DMS53 treated with DMSO at 0.1 percent for 48 hours (cell line): ENCODE measurements around the gene PRSS2.
"Not testable (repeated sequence)": the region's sequence is repeated elsewhere in the genome, so short reads cannot be mapped to it uniquely, and the experiment has no call there.

Source experiments
- DNase-seq: peaks from one replicate; lab custom pipeline; 2025; ENCODE audit not compliant: unreplicated experiment; lab: John Stamatoyannopoulos, UW

PRSS2 gene

GRCh38 chr7:142758312-142758711 lies 12.5 kb upstream of the PRSS2 start:
- not testable (repeated sequence) for DNase-seq

DNA sequence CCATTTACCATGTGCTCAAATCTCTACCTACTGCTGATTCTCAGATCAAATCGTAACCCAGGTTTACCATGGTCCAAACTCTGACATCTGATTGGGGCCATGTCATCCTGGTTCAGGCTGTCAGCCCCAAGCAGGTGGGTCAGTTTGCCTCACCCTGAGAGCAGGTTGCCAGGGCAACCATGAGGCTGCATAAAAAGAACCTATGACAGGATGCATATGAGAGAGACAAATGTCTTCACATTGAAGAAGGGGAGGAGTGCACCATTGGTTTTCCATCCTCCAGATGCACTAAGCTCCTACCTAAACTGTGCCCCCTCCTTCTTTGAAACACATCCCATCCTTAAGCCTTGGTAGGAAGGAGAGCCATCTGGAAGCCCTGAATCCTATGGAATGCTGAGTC lies 11.3 kb upstream of the PRSS2 start:
- no peak for DNase-seq

DNA sequence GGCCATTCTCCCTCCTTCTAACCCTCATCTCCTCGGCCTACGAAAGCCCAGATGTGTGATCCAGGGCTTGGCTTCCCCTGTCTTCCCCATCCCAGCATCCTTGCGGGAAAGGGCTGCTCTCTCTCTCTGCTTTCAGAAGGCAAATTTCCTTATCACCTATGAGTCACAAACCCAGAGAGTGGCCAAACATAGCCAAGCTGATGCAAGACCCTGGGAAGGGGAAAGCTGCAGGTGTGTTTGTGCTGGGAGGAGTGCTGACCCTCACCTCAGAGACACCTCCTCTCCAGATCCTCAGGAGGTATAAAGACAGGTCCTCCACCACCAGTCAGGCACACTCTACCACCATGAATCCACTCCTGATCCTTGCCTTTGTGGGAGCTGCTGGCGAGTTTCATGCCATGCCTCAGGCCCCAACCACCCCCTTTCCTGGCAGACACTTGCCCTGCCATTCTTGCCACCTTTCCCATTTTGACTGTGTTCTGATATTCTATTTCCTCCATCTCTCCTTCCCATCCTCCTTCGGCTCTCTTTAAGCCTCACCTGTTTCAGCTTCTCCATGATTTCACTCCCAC lies 10.6 kb upstream of the PRSS2 start:
- no peak for DNase-seq

GRCh38 chr7:142761606-142762005 lies 9.2 kb upstream of the PRSS2 start:
- not testable (repeated sequence) for DNase-seq

DNA sequence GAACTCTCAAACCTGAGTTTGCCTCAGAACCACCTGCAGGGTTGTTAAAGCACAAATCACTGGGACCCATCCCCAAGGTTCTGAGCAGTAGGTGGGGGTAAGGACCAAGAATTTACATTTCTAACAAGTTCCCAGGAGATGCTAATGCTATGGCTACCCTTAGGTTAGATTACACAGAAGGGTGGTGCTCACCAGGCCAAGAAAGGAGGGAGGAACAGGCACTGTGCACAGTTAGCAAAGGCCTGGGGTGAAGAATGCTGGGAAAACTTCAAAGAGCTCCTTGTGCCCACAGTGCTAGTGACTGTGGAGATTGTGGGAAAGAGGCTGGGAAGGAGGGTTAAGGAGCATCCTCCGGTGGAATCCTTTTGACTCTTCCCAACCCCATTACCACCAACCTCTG lies 8.7 kb upstream of the PRSS2 start:
- DNase-seq: no peak

GRCh38 chr7:142767451-142767850 lies 3.3 kb upstream of the PRSS2 start:
- no peak for DNase-seq

DNA sequence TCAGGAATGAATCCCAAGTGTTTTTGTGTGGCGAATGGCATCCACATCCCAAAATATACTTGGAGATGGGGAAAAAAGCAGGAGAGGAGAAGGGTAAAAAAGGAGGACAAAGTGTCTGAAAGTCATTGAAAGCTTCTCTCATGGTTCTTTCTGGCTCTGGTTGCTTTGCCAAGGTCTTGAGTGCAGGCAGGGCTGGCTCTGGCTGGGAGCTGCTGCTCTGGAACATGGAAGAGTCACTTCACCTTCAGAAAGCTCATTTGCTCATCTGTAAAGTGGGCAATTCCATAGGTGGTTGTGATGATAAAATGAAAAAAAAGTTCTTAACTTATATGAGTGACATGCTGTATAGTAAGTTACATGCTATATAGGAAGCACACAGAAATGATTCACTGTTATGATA lies 2.9 kb upstream of the PRSS2 start:
- DNase-seq: no peak

DNA sequence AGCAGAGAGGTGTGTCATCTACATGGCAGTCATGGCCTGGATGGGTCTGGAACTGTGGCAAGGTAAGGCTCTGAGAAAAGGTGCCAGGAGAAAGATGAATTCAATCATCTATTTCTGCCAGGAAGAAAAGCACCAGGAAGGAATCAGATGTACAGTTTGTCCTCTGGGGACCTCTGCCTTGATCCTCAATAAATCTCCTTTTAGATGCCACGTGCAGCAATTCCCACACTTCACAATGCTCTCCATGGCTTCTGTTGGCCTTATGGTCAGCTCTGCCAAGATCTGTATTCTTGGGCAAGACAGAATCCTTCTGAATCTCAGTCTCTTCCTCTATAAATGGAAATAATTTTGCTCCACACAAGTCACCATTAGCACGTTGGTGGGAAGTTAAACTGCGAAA lies 1.9 kb upstream of the PRSS2 start:
- not testable (repeated sequence) for DNase-seq

DNA sequence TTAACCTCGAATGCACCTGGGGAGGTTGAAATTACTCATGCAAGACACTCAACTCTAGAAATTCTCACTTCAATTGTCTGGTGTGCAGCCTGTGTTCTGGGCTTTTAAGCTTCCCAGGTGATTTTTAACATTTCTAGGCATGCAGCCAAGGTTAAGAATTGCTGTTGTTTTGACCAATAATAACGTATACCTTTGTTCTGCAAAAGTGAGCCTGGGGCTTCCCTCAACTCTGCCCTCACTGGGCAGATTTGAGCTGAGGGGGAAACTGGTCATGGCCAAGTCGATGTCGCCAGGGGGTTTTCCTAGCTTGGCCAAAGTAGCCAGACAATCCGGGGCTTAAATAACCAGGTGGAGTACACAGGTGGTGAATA lies 568 bp downstream of the PRSS2 start:
- DNase-seq: no peak

DNA sequence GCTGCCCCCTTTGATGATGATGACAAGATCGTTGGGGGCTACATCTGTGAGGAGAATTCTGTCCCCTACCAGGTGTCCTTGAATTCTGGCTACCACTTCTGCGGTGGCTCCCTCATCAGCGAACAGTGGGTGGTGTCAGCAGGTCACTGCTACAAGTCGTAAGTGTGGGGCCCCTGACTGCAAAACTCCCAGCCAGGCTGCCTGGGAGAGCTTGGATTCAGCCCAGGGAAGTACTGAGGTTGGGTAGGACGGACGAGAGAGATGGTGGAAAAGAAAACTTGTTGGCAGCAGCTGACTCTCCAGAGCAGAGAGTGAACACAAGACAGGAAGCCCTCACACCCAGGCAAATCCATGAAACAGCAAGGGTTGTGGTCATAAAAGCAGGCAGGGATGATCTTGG lies 1.3 kb downstream of the PRSS2 start:
- DNase-seq: no peak

DNA sequence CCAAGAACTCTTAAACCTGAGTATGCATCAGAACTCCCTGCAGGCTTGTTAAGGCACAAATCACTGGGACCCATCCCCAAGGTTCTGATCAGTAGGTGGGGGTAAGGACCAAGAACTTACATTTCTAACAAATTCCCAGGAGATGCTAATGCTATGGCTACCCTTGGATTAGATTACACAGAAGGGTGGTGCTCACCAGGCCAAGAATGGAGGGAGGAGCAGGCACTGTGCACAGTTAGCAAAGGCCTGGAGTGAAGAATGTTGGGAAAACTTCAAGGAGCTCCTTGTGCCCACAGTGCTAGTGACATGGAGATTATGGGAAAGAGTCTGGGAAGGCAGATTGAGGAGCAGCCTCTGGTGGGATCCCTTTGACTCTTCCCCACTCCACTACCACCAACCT lies 1.9 kb downstream of the PRSS2 start:
- no peak for DNase-seq

DNA sequence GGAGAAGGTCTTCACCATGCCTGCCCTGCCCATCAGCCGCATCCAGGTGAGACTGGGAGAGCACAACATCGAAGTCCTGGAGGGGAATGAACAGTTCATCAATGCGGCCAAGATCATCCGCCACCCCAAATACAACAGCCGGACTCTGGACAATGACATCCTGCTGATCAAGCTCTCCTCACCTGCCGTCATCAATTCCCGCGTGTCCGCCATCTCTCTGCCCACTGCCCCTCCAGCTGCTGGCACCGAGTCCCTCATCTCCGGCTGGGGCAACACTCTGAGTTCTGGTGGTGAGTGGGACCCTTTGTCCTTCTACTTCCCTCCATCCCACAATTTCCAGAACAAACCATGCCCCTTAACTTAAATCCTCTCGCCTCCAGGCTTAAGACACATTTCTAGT lies 2.5 kb downstream of the PRSS2 start:
- no peak for DNase-seq

- DNase-seq: no peak
Observed at GRCh38 chr7:142773937-142774744, 3.4 kb downstream of the PRSS2 start.

DNA sequence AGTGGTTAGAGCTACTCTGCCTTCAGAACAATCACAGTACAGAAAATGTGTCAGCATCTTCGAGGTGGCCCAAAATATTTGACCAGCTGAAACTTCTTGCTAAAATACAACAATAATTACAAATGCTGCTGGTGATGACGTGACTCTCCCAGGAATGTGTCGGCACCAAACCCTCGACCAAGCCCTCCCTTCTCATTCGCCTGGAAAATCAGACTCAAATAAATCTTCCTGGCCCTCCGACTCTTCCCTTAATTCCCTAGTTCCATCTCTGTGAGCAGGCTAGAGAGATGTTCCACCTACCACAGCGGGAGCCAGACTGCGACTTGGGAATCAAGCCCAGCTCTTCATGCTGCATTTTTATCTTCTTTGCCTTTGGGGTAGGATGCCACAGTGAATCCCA lies 4.1 kb downstream of the PRSS2 start:
- no peak for DNase-seq

DNA sequence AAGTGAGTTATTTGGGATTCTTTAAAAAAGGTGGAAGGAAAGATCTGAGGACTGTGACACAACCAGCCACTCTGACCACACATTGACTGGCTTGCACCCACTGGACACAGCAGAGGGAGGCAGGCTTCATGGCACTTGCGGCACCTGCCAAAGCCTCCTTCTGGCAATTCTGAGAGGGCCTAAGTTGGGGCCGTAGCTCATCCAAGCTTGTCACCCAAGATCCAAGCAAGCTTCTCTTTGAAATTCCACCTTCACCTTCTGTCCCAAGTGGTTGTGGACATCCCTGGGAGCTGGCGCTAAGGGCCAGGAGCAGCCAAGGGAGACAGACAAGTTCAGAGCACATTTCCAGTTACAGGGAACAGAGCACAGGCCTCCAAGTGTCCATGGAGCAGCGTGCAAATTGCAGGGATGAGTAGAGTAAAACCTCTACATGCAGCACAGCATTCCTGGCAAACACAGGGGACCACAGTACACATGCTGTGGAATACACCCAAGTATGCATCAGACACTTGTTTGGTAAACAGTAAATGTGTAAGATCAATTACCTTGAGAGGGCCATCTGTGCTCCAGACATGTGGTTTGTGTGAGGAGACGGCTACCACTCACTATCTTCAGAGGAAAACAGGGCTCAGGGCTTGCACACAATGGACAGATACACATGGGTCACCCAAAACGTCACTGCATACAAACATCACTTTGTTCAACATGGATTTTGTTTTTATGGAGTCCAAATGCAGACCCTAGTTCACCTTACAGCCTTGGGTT lies 4.8 kb downstream of the PRSS2 start:
- not testable (repeated sequence) for DNase-seq

GRCh38 chr7:142776206-142776844 lies 5.6 kb downstream of the PRSS2 start:
- no peak for DNase-seq

DNA sequence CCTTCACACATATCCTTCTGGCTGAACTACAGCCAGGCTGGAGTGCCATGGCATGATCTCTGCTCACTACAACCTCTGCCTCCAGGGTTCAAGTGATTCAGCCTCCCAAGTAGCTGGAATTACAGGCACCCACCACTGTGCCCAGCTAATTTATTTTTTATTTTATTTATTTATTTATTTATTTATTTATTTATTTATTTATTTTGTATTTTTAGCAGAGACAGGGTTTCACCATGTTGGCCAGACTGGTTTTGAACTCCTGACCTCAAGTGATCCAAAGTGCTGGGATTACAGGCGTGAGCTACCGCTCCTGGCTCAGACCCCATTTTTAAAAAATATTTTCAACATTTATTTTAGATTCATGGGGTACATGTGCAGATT lies 6.1 kb downstream of the PRSS2 start:
- not testable (repeated sequence) for DNase-seq

DNA sequence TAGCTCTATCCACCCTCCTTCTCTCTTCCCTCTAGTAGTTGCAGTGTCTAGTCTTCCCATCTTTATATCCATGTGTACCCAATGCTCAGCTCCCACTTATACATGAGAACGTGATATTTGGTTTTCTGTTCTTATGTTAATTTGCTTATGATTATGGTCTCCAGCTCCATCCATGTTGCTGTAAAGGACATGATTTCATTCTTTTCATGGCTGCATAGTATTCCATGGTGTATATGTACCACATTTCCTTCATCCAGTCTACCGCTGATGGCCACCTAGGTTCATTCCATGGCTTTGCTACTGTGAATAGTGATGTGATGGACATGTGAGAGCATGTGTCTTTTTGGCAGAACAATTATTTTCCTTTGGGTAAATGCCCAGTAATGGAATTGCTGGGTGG lies 6.5 kb downstream of the PRSS2 start:
- DNase-seq: no peak

- DNase-seq: peak; percentile 68
Observed at GRCh38 chr7:142782922-142783900, 12.4 kb downstream of the PRSS2 start.

- DNase-seq: no peak
Observed at GRCh38 chr7:142784096-142784495, 13.3 kb downstream of the PRSS2 start.

DNA sequence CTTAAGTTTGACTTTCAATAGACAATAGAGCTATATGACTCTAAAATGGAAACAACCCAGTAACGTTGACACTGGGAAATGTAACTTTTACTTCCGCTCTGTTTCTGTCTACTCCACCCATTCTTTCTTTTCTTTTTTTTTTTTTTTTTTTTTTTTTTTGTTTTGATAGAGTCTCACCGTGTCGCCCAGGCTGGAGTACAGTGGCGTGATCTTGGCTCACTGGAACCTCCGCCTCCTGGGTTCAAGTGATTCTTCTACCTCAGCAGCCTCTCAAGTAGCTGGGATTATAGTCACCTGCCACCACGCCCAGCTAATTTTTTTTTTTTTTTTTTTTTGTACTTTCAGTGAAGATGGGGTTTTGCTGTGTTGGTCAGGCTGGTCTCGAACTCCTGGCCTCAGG lies 13.9 kb downstream of the PRSS2 start:
- DNase-seq: no peak
